Psoas muscle (tissue), 8 donors: Measurements from ENCODE around the gene PCDHB6. TPM values are rescaled to one million over a fixed set of nuclear protein-coding genes. Genes with fewer than 3 reads are reported as not detected.
A peak's percentile ranks its signal among the peaks of the same experiment; 100 is the strongest.
"Not testable (repeated sequence)": the region's sequence is repeated elsewhere in the genome, so short reads cannot be mapped to it uniquely, and the experiment has no call there.

Experiments used
- ATAC-seq, 4 donors: fragments of 200-7000 bp; cut with Tn5 transposase; one replicate each; pipeline ENCODE4 v1.9.1; 2020; ENCODE audit warnings: moderate library complexity in 3 of 4, mild to moderate bottlenecking in 2 of 4
- DNase-seq, 2 donors: peaks; one replicate each; pipeline ENCODE4 v3.0.0-alpha.2; 2020
- H3K27ac ChIP-seq: fragments of 200-600 bp; one replicate; pipeline ENCODE4 v1.8.0; 2022
- H3K27me3 ChIP-seq, 3 donors: fragments of 200-600 bp in 1 of 3; one replicate each; pipeline versions ENCODE4 v1.6.1 to v1.8.0; 2013 to 2022; ENCODE audit warnings: low read length in 2 of 3, mild to moderate bottlenecking in 2 of 3, moderate library complexity in 1 of 3; ENCODE audit not compliant: insufficient read depth in 3 of 3
- H3K36me3 ChIP-seq, 2 donors: fragments of 200-600 bp in 1 of 2; one replicate each; pipeline versions ENCODE4 v1.6.1 to v1.8.0; 2013 to 2022; ENCODE audit warnings: low read depth in 1 of 2, mild to moderate bottlenecking in 1 of 2, moderate library complexity in 1 of 2; ENCODE audit not compliant: insufficient read depth in 1 of 2
- H3K4me1 ChIP-seq: fragments of 200-600 bp; one replicate; pipeline ENCODE4 v1.8.0; 2022
- H3K4me3 ChIP-seq: fragments of 200-600 bp; one replicate; pipeline ENCODE4 v1.8.0; 2022; ENCODE audit warnings: mild to moderate bottlenecking
- H3K9me3 ChIP-seq: fragments of 200-600 bp; one replicate; pipeline ENCODE4 v1.8.0; 2022
- WGBS, 3 donors: extraction: QIAGEN DNeasy Blood & Tissue Kit; methylation state at CpG; one replicate each; pipeline versions ENCODE4 v1.1.6 to v1.1.7; 2013; 5-methylcytosine and 5-hydroxymethylcytosine counted together
- intact Hi-C, 2 donors: fragments of 100-400 bp; cut with DNase I; formaldehyde crosslinking; loops; one replicate each; pipeline versions ENCODE4 v1.11.0 to v1.14.2; 2022
- polyA plus RNA-seq, 3 donors: library from polyadenylated mRNA; stranded (reverse); fragments of 200-250 nt; gene quantifications; one replicate each; pipeline ENCODE4 v1.2.3, GENCODE V29; 2013
- total RNA-seq, 4 donors: library from RNA; stranded (reverse); fragmentation: NEBNext Ultra II Directional in 2 of 4; extraction: Animal tissue kit (Norgen Biotek cat#: 25700) in 2 of 4; gene quantifications; one replicate each; pipeline versions ENCODE4 v1.2.1 to v1.2.4, GENCODE V29; 2021 to 2023
- TF ChIP-seq, protein P1 (sequence below): fragments of 200-600 bp; IDR thresholded peaks from one replicate; pipeline ENCODE4 v1.8.0; 2022; ENCODE audit warnings: antibody characterized with exemption
- donor health status: healthy with polysubstance abuse.
- donor health status: DM: no; HTN: no; CAD: no; lungs with moderate emphysema.
- donor health status: Bipolar disorder and iron deficiency.
- donor health status: healthy.
- donor health status: DM: yes; HTN: yes; CAD: no.
- donor health status: DM: no; HTN: no; CAD: no.
- donor health status: DM: no; HTN: no; CAD: no.
- donor health status: DM: yes; HTN: yes; CAD: no.

Gene PCDHB6
- total and polyA plus RNA-seq, 7 donors: 0.08 to 0.34 (median 0.12) TPM

DNA sequence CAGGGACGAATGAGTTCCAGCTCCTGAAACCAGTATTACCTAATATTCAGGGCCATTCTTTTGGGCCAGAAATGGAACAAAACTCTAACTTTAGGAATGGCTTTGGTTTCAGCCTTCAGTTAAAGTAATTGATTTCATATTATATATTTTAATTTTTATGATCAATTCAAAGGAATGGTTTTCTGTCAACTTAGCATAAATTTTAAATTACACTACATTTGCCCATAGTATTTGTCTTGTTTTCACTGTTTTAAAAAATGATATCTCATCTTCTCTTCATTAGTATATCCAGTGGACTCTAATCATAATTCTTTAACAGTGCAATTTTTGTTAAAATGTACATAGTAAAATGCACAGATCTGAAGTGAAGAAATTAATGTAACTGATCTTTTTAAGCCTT lies 30.5 kb downstream of the PCDHB6 start:
- ATAC-seq (no peak), DNase-seq (no peak)
- H3K27me3 ChIP-seq: peaks cover 0 to 63% (median 5%) of the 10 kb centered on the region in 3 donors
- TF ChIP-seq, protein P1, sequence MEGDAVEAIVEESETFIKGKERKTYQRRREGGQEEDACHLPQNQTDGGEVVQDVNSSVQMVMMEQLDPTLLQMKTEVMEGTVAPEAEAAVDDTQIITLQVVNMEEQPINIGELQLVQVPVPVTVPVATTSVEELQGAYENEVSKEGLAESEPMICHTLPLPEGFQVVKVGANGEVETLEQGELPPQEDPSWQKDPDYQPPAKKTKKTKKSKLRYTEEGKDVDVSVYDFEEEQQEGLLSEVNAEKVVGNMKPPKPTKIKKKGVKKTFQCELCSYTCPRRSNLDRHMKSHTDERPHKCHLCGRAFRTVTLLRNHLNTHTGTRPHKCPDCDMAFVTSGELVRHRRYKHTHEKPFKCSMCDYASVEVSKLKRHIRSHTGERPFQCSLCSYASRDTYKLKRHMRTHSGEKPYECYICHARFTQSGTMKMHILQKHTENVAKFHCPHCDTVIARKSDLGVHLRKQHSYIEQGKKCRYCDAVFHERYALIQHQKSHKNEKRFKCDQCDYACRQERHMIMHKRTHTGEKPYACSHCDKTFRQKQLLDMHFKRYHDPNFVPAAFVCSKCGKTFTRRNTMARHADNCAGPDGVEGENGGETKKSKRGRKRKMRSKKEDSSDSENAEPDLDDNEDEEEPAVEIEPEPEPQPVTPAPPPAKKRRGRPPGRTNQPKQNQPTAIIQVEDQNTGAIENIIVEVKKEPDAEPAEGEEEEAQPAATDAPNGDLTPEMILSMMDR: no peak
- no peak overlapping the region for H3K27ac ChIP-seq
- 26 to 65% (median 50%) methylated on average over 1 of the region's 1 CpG for WGBS, 3 donors
- no peak overlapping the region for H3K4me3 ChIP-seq
- no peaks in the 10 kb centered on the region for H3K4me1 ChIP-seq
- no peaks in the 10 kb centered on the region for H3K36me3 ChIP-seq
- peaks cover 13% of the 10 kb centered on the region for H3K9me3 ChIP-seq
- intact Hi-C loops: no loop called here

DNA sequence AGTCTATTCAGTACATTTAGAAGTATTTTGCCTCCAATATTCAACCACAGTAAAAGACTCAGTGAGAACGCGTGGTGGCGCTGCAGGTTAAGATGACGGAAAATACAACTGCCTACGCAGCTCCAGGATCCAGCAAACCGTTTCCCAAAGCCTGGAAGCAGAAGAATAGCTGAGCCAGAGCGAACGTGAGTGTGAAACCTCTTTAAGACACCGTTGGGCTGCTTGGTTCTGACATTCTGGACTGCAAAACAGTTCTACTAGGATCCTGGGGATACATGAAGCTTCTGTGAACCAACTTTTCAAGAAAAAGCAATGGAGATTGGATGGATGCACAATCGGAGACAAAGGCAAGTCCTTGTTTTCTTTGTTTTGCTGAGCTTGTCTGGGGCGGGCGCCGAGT lies 32.4 kb downstream of the PCDHB6 start, which contains the start of gene PCDHB16:
PCDHB16 (plus strand) TSS at position 140 of the 400 bp plus-strand sequence; CDS start at position 313, 173 bp downstream.
- Histone ChIP-seq H3K36me3 (no peaks in the 10 kb centered on the region), H3K27me3 (peaks cover 0 to 49% (median 5%) of the 10 kb centered on the region in 3 donors), H3K4me3 (peak within 1 kb of the TSS; percentile 43), H3K27ac (no peak within 1 kb of the TSS), H3K9me3 (peaks cover 19% of the 10 kb centered on the region), H3K4me1 (no peaks in the 10 kb centered on the region)
- 6 to 11% (median 10%) methylated on average over 13 of the region's 13 CpGs for WGBS, 3 donors
- TF ChIP-seq, protein P1: peak; percentile 23
- ATAC-seq (no peak), DNase-seq (peak in 1 of 2 donors; percentile 29)
- intact Hi-C loops: no loop called here

DNA sequence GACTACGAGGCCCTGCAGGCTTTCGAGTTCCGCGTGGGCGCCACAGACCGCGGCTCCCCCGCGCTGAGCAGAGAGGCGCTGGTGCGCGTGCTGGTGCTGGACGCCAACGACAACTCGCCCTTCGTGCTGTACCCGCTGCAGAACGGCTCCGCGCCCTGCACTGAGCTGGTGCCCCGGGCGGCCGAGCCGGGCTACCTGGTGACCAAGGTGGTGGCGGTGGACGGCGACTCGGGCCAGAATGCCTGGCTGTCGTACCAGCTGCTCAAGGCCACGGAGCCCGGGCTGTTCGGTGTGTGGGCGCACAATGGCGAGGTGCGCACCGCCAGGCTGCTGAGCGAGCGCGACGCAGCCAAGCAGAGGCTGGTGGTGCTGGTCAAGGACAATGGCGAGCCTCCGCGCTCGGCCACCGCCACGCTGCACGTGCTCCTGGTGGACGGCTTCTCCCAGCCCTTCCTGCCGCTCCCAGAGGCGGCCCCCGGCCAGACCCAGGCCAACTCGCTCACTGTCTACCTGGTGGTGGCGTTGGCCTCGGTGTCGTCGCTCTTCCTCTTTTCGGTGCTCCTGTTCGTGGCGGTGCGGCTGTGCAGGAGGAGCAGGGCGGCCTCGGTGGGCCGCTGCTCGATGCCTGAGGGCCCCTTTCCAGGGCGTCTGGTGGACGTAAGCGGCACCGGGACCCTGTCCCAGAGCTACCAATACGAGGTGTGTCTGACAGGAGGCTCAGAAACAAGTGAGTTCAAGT lies 34.4 kb downstream of the PCDHB6 start:
- H3K4me3 ChIP-seq, ATAC-seq, H3K27ac ChIP-seq, DNase-seq, H3K4me1 ChIP-seq, H3K36me3 ChIP-seq, intact Hi-C loops: not testable (repeated sequence)
- Histone ChIP-seq H3K27me3 (peaks cover 0 to 41% (median 5%) of the 10 kb centered on the region in 3 donors), H3K9me3 (peaks cover 19% of the 10 kb centered on the region)
- WGBS, 3 donors: 34 to 35% (median 34%) methylated on average over 17 to 50 of the region's 69 CpGs

DNA sequence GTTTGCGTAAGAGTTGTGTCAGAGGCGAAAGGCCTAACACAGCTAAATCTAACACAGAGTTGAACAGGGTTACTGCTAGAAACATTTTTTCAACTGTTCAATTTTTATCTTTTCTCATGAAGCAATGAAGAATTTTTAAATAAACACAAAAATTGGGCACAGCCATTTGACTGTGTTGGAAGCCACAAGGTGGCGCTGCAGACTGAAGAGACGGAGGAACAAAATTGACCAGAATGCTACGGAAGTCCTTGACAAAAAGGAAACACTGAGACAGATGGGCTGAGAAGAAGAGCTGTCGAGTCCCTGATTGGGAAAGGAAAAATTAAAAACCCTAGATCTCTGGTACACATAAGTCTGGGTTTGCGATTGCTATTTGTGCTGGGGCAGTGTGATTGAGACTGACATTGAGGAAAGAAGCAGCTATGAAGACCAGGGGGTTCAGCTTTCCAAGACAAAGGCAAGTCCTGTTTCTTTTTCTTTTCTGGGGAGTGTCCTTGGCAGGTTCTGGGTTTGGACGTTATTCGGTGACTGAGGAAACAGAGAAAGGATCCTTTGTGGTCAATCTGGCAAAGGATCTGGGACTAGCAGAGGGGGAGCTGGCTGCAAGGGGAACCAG lies 37.1 kb downstream of the PCDHB6 start, which contains the start of gene PCDHB9:
PCDHB9 (plus strand) TSS at position 265 of the 616 bp plus-strand sequence; CDS start at position 423, 158 bp downstream.
- DNase-seq (no peak), ATAC-seq (no peak)
- TF ChIP-seq, protein P1: no peak
- peaks cover 0 to 33% (median 5%) of the 10 kb centered on the region in 3 donors for H3K27me3 ChIP-seq
- H3K9me3 ChIP-seq: peaks cover 21% of the 10 kb centered on the region
- no peak within 1 kb of the TSS for H3K4me3 ChIP-seq
- no peaks in the 10 kb centered on the region for H3K36me3 ChIP-seq
- 16 to 19% (median 19%) methylated on average over 9 of the region's 9 CpGs for WGBS, 3 donors
- H3K4me1 ChIP-seq: no peaks in the 10 kb centered on the region
- intact Hi-C loops: no loop called here
- H3K27ac ChIP-seq: no peak within 1 kb of the TSS

DNA sequence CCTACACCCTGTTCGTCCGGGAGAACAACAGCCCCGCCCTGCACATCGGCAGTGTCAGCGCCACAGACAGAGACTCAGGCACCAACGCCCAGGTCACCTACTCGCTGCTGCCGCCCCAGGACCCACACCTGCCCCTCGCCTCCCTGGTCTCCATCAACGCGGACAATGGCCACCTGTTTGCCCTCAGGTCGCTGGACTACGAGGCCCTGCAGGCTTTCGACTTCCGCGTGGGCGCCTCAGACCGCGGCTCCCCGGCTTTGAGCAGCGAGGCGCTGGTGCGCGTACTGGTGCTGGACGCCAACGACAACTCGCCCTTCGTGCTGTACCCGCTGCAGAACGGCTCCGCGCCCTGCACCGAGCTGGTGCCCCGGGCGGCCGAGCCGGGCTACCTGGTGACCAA lies 38.8 kb downstream of the PCDHB6 start:
- H3K4me3 ChIP-seq, intact Hi-C loops, H3K36me3 ChIP-seq, H3K4me1 ChIP-seq, H3K27ac ChIP-seq, ATAC-seq, DNase-seq: not testable (repeated sequence)
- Histone ChIP-seq H3K9me3 (peaks cover 18% of the 10 kb centered on the region), H3K27me3 (peaks cover 0 to 20% (median 7%) of the 10 kb centered on the region in 3 donors)
- WGBS, 3 donors: 28 to 35% (median 30%) methylated on average over 27 to 32 of the region's 37 CpGs

DNA sequence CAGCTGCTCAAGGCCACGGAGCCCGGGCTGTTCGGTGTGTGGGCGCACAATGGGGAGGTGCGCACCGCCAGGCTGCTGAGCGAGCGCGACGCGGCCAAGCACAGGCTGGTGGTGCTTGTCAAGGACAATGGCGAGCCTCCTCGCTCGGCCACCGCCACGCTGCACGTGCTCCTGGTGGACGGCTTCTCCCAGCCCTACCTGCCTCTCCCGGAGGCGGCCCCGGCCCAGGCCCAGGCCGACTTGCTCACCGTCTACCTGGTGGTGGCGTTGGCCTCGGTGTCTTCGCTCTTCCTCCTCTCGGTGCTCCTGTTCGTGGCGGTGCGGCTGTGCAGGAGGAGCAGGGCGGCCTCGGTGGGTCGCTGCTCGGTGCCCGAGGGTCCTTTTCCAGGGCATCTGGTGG lies 39.3 kb downstream of the PCDHB6 start:
- 27 to 29% (median 28%) methylated on average over 15 to 28 of the region's 35 CpGs for WGBS, 3 donors
- ATAC-seq, H3K36me3 ChIP-seq, H3K4me1 ChIP-seq, intact Hi-C loops, H3K4me3 ChIP-seq, DNase-seq, H3K27ac ChIP-seq: not testable (repeated sequence)
- Histone ChIP-seq H3K27me3 (peaks cover 0 to 20% (median 5%) of the 10 kb centered on the region in 3 donors), H3K9me3 (peaks cover 18% of the 10 kb centered on the region)
